ENCODE data around the gene ZNF521. TPM values are rescaled to one million over a fixed set of nuclear protein-coding genes. Genes with fewer than 3 reads are reported as not detected.

ZNF521 gene
- total RNA-seq, 1 donor from 2014 or later: 58.7 TPM

DNA sequence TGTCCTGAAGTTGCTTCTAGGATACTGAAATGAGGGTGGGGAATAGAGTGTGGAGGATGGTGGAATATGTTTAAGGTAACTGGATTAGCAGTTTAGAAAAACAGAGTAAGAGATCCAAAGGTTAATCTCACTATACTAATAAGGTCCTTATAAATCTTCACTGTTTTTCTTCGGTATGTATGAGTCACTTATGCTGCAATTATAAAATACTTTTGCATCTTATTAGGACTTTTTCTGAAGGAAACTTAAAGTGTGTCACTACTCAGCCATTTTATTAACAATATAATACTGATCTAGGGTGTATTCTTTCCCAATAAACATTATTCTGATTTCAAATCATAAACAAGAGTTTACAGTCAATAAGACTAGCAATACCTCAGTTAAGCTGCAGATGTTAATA lies 182.3 kb downstream of the ZNF521 start:
- peaks cover 2% of the 10 kb centered on the region for H3K9me3 Mint-ChIP-seq (ENCODE audit: unreplicated experiment)
- TF ChIP-seq, protein P1, sequence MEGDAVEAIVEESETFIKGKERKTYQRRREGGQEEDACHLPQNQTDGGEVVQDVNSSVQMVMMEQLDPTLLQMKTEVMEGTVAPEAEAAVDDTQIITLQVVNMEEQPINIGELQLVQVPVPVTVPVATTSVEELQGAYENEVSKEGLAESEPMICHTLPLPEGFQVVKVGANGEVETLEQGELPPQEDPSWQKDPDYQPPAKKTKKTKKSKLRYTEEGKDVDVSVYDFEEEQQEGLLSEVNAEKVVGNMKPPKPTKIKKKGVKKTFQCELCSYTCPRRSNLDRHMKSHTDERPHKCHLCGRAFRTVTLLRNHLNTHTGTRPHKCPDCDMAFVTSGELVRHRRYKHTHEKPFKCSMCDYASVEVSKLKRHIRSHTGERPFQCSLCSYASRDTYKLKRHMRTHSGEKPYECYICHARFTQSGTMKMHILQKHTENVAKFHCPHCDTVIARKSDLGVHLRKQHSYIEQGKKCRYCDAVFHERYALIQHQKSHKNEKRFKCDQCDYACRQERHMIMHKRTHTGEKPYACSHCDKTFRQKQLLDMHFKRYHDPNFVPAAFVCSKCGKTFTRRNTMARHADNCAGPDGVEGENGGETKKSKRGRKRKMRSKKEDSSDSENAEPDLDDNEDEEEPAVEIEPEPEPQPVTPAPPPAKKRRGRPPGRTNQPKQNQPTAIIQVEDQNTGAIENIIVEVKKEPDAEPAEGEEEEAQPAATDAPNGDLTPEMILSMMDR (IDR thresholded peaks at IDR 0.05; ENCODE audit: partially characterized antibody, unreplicated experiment): no peak
- no peak overlapping the region for H3K4me3 Mint-ChIP-seq (ENCODE audit: unreplicated experiment)
- no peaks in the 10 kb centered on the region for H3K36me3 Mint-ChIP-seq (ENCODE audit: unreplicated experiment)
- H3K4me1 Mint-ChIP-seq (ENCODE audit: low read depth, unreplicated experiment): peaks cover 44% of the 10 kb centered on the region
- DNase-seq: no peak
- no peak overlapping the region for H3K27ac Mint-ChIP-seq (ENCODE audit: unreplicated experiment)
- peaks cover 6% of the 10 kb centered on the region for H3K27me3 Mint-ChIP-seq (ENCODE audit: unreplicated experiment)

DNA sequence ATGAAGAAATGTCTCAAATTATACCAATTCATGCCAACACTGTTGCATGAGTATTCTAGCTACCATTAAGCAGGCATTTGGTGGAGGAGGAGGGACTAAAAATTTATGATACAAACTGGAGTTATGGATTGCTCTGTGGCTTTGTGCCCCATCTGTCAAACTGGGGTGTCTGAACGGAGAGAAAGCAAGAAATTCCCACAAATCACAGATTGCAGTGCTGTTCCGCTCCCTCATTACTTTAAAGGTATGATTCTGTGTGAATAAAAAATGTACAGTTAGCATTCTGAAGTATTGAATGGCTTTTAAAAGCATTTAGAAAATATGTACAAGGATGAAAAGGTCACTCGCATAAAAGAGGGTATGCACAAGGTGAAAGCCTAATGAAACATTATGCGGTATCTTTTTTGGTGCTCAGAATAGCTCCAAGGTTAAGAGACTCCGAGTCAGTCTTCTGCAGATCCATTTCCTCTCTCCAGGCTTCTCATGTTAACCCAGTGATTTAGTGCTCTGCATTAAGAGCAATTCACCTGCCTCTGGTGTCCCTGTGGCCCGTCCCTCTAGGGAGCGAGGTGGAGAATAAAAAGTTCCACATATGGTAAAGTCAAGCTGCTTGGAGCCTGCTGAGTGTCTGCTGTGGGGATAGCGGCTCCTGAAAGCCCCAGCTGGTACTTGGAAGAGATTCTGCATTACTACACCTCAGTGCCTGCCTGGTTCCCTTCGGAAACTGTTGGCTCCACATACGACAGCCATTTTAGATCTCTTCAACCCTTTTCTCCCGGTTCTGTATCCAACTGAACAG lies 184.2 kb downstream of the ZNF521 start:
- TF ChIP-seq, protein P1 (IDR thresholded peaks at IDR 0.05; ENCODE audit: partially characterized antibody, unreplicated experiment): no peak
- Mint-ChIP-seq H3K27ac (ENCODE audit: unreplicated experiment) (peak overlapping the region; percentile 94), H3K4me3 (ENCODE audit: unreplicated experiment) (peak overlapping the region; percentile 73), H3K27me3 (ENCODE audit: unreplicated experiment) (peaks cover 6% of the 10 kb centered on the region), H3K36me3 (ENCODE audit: unreplicated experiment) (no peaks in the 10 kb centered on the region), H3K4me1 (ENCODE audit: low read depth, unreplicated experiment) (peaks cover 52% of the 10 kb centered on the region), H3K9me3 (ENCODE audit: unreplicated experiment) (peaks cover 2% of the 10 kb centered on the region)
- DNase-seq: peak; percentile 61

DNA sequence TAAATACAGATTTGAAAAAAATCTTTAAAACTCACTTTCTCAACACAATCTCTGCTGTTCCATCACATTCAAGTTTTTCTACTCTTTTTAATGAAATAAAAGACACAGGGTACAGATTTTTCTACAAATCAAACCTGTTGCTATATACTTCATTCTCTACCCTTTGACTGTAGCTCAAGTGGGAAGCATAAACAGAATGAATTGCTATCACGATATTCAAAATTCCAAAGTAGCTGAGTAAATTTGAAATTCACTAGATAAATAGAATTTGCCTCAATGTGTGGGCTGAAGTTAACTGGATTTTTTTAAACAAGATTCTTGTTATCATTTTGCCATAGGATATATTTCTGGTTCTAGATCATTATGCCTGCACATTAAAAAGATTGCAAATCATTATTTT lies 185.9 kb downstream of the ZNF521 start:
- DNase-seq: no peak
- H3K4me3 Mint-ChIP-seq (ENCODE audit: unreplicated experiment): no peak overlapping the region
- H3K36me3 Mint-ChIP-seq (ENCODE audit: unreplicated experiment): no peaks in the 10 kb centered on the region
- peaks cover 56% of the 10 kb centered on the region for H3K4me1 Mint-ChIP-seq (ENCODE audit: low read depth, unreplicated experiment)
- H3K27ac Mint-ChIP-seq (ENCODE audit: unreplicated experiment): no peak overlapping the region
- peaks cover 2% of the 10 kb centered on the region for H3K9me3 Mint-ChIP-seq (ENCODE audit: unreplicated experiment)
- TF ChIP-seq, protein P1 (IDR thresholded peaks at IDR 0.05; ENCODE audit: partially characterized antibody, unreplicated experiment): no peak
- H3K27me3 Mint-ChIP-seq (ENCODE audit: unreplicated experiment): peaks cover 6% of the 10 kb centered on the region

DNA sequence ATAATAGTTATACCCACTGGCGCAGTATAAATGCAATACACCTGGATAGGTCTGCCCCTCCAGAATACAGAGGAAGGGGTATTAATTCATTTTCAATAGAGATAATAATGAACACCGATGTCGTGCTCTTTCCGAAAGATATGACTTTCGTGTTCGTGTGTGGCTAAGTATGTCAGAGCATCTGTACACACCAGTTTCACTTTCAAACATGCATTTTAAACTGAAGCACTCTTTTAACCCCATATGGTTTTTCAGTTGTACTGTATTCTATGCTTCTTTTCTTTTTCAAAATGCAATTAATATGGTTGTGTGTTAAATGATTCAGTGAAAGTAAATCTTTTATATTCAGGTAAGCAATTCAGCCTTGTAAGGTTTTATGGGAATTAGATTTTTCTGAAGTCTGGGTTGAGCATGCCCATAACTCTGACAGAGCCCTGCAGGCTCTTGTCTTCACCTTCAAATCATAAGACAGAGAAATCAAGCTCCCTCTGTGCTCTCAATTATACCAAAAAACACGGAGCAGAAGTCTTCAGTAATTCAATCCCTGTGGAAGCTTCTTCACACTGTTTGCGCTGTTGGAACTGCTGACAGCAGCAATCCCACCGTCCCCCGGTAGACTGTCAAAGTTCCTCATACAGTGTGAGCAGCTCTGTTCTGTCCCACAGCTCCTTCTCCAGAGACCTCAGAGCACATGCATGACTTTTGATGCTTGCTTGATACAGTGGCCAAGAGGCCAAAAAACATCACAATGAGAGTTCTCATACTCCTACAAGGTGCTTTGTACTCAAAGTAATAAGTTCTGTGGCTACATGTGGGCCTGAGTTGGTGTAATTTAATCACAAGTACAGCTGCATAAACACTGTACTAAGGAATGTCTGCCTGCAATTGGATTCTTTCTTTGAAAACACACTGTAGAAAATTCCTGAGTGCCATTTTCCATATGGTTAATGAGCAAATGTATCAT lies 186.8 kb downstream of the ZNF521 start:
- TF ChIP-seq, protein P1 (IDR thresholded peaks at IDR 0.05; ENCODE audit: partially characterized antibody, unreplicated experiment): no peak
- no peaks in the 10 kb centered on the region for H3K36me3 Mint-ChIP-seq (ENCODE audit: unreplicated experiment)
- DNase-seq: peak; percentile 20
- no peak overlapping the region for H3K4me3 Mint-ChIP-seq (ENCODE audit: unreplicated experiment)
- H3K9me3 Mint-ChIP-seq (ENCODE audit: unreplicated experiment): peaks cover 4% of the 10 kb centered on the region
- H3K27me3 Mint-ChIP-seq (ENCODE audit: unreplicated experiment): peaks cover 10% of the 10 kb centered on the region
- H3K27ac Mint-ChIP-seq (ENCODE audit: unreplicated experiment): no peak overlapping the region
- peaks cover 54% of the 10 kb centered on the region for H3K4me1 Mint-ChIP-seq (ENCODE audit: low read depth, unreplicated experiment)
